ENCODE results near the gene RPP25.

Gene RPP25

DNA sequence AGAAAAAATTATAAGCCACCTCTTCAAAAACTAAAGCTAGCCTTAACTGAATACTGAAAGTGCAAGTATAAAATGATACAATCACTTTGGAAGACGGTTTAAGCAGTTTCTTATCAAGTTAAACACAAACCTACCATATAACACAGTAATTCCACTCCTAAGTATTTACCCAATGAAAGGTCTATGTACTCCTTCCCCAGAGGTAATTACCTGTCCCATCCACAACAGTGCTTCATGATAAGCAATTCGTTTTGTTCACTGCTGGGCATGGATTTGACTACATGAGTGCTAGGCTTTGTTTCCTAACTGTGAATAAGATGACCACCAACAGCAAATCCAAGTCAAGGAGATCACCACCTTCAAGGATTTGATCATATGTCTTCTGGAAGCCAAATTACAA is 23.0 kb downstream of the RPP25 start:
- H4K20me1 ChIP-seq (ENCODE audit: insufficient read depth, low read length): peaks cover 37% of the 10 kb centered on the region
- H3K9ac ChIP-seq (ENCODE audit: low read length): no peak overlapping the region
- H2AFZ ChIP-seq (ENCODE audit: low read depth, low read length): no peak overlapping the region
- H3K27ac ChIP-seq (ENCODE audit: low read length): no peak overlapping the region
- TF ChIP-seq EZH2phosphoT487 (IDR thresholded peaks at IDR 0.05; ENCODE audit: low read depth): no peak
- TF ChIP-seq, protein P1, sequence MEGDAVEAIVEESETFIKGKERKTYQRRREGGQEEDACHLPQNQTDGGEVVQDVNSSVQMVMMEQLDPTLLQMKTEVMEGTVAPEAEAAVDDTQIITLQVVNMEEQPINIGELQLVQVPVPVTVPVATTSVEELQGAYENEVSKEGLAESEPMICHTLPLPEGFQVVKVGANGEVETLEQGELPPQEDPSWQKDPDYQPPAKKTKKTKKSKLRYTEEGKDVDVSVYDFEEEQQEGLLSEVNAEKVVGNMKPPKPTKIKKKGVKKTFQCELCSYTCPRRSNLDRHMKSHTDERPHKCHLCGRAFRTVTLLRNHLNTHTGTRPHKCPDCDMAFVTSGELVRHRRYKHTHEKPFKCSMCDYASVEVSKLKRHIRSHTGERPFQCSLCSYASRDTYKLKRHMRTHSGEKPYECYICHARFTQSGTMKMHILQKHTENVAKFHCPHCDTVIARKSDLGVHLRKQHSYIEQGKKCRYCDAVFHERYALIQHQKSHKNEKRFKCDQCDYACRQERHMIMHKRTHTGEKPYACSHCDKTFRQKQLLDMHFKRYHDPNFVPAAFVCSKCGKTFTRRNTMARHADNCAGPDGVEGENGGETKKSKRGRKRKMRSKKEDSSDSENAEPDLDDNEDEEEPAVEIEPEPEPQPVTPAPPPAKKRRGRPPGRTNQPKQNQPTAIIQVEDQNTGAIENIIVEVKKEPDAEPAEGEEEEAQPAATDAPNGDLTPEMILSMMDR (IDR thresholded peaks at IDR 0.05; ENCODE audit: low read depth, low read length): no peak
- peaks cover 92% of the 10 kb centered on the region for H3K79me2 ChIP-seq (ENCODE audit: low read length)
- H3K4me2 ChIP-seq (ENCODE audit: low read length): no peak overlapping the region
- no peaks in the 10 kb centered on the region for H3K27me3 ChIP-seq (ENCODE audit: low read depth, low read length)
- H3K4me1 ChIP-seq (ENCODE audit: low read length): peaks cover 29% of the 10 kb centered on the region
- H3K36me3 ChIP-seq (replicated peaks; ENCODE audit: low read depth, low read length): peaks cover 32% of the 10 kb centered on the region
- no peaks in the 10 kb centered on the region for H3K9me3 ChIP-seq (ENCODE audit: insufficient read depth, low read length)
- no peak overlapping the region for H3K4me3 ChIP-seq (ENCODE audit: low read length)

- peaks cover 81% of the 10 kb centered on the region for H3K79me2 ChIP-seq (ENCODE audit: low read length)
- TF ChIP-seq EZH2phosphoT487 (IDR thresholded peaks at IDR 0.05; ENCODE audit: low read depth): no peak
- TF ChIP-seq, protein P1 (IDR thresholded peaks at IDR 0.05; ENCODE audit: low read depth, low read length): no peak
Measured at GRCh38 chr15:74928771-74929198, 27.8 kb downstream of the RPP25 start.

DNA sequence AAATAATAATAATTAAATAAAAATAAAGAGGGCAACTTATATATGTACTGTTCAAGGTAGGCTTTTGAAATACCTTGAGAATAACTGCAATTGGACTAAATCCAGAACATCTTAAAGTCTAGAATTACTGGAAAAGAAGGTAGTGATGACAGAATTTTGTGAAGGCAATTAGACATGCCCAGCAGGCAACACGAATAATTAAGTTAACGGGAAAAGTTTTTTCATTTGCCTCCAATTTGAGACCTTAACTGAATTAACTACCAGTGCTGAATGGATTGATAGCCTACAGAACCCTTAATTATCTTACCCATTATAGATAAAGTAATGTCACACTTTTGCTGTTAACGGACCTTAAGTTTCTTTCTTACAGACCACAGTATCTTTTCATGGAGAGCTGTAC is 32.0 kb downstream of the RPP25 start:
- Histone ChIP-seq H3K9me3 (ENCODE audit: insufficient read depth, low read length) (no peaks in the 10 kb centered on the region), H4K20me1 (ENCODE audit: insufficient read depth, low read length) (peaks cover 3% of the 10 kb centered on the region; the same call in 1 of the 2 replicates), H3K9ac (ENCODE audit: low read length) (no peak overlapping the region), H3K4me1 (ENCODE audit: low read length) (peaks cover 4% of the 10 kb centered on the region), H3K4me2 (ENCODE audit: low read length) (no peak overlapping the region), H3K79me2 (ENCODE audit: low read length) (peaks cover 42% of the 10 kb centered on the region), H3K4me3 (ENCODE audit: low read length) (no peak overlapping the region), H3K27ac (ENCODE audit: low read length) (no peak overlapping the region), H2AFZ (ENCODE audit: low read depth, low read length) (no peak overlapping the region), H3K27me3 (ENCODE audit: low read depth, low read length) (no peaks in the 10 kb centered on the region), H3K36me3 (replicated peaks; ENCODE audit: low read depth, low read length) (peaks cover 63% of the 10 kb centered on the region)
- no peak for TF ChIP-seq EZH2phosphoT487 (IDR thresholded peaks at IDR 0.05; ENCODE audit: low read depth)
- TF ChIP-seq, protein P1 (IDR thresholded peaks at IDR 0.05; ENCODE audit: low read depth, low read length): no peak

More at GRCh38 chr15:74928771-74929198, 27.8 kb downstream of the RPP25 start:
- H3K9ac ChIP-seq (ENCODE audit: low read length): no peak overlapping the region
- peaks cover 26% of the 10 kb centered on the region for H4K20me1 ChIP-seq (ENCODE audit: insufficient read depth, low read length)
- H3K4me3 ChIP-seq (ENCODE audit: low read length): no peak overlapping the region
- H3K4me2 ChIP-seq (ENCODE audit: low read length): no peak overlapping the region
- no peaks in the 10 kb centered on the region for H3K9me3 ChIP-seq (ENCODE audit: insufficient read depth, low read length)
- H3K4me1 ChIP-seq (ENCODE audit: low read length): peaks cover 13% of the 10 kb centered on the region
- no peaks in the 10 kb centered on the region for H3K27me3 ChIP-seq (ENCODE audit: low read depth, low read length)
- H3K36me3 ChIP-seq (replicated peaks; ENCODE audit: low read depth, low read length): peaks cover 39% of the 10 kb centered on the region
- no peak overlapping the region for H2AFZ ChIP-seq (ENCODE audit: low read depth, low read length)
- H3K27ac ChIP-seq (ENCODE audit: low read length): no peak overlapping the region

DNA sequence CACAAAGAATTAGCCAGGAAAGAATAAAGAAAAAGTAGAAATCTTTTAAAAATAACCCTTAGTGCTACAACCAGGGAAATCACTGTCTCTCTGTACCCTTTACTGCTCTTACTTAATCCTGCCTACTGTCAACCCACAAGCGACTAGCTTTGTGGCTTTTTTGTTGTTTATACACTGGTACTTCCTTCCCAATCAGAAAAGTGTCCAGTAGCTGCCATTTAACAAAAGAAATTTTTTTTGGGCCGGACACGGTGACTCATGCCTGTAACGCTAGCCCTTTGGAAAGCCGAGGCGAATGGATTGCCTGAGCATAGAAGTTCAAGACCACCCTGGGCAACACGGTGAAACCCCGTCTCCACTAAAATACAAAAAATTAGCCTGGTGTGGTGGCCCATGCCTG is 36.1 kb downstream of the RPP25 start:
- no peak overlapping the region for H3K4me3 ChIP-seq (ENCODE audit: low read length)
- TF ChIP-seq, protein P1 (IDR thresholded peaks at IDR 0.05; ENCODE audit: low read depth, low read length): no peak
- TF ChIP-seq EZH2phosphoT487 (IDR thresholded peaks at IDR 0.05; ENCODE audit: low read depth): no peak
- no peak overlapping the region for H3K27ac ChIP-seq (ENCODE audit: low read length)

More for the DNA sequence above, 36.1 kb downstream of the RPP25 start:
- H3K36me3 ChIP-seq (replicated peaks; ENCODE audit: low read depth, low read length): peaks cover 66% of the 10 kb centered on the region
- no peaks in the 10 kb centered on the region for H3K27me3 ChIP-seq (ENCODE audit: low read depth, low read length)
- H2AFZ ChIP-seq (ENCODE audit: low read depth, low read length): no peak overlapping the region
- H3K9me3 ChIP-seq (ENCODE audit: insufficient read depth, low read length): no peaks in the 10 kb centered on the region
- peaks cover 14% of the 10 kb centered on the region for H3K4me1 ChIP-seq (ENCODE audit: low read length)
- H3K4me2 ChIP-seq (ENCODE audit: low read length): no peak overlapping the region
- H3K9ac ChIP-seq (ENCODE audit: low read length): no peak overlapping the region
- H3K79me2 ChIP-seq (ENCODE audit: low read length): peaks cover 13% of the 10 kb centered on the region
- no peaks in the 10 kb centered on the region; the same call in 1 of the 2 replicates for H4K20me1 ChIP-seq (ENCODE audit: insufficient read depth, low read length)

Measured in OCI-LY3 (cell line).